Endodermal cell (in vitro differentiated cells): ENCODE measurements around the gene ZNF678. TPM values are rescaled to one million over a fixed set of nuclear protein-coding genes. Genes with fewer than 3 reads are reported as not detected.

Source experiments
- DNase-seq: peaks from one replicate; pipeline ENCODE4 v3.0.0-alpha.2; 2017
- H3K27ac ChIP-seq: 2 replicates; pipeline ENCODE4 v1.5.1; 2013; ENCODE audit warnings: mild to moderate bottlenecking, low read depth, low read length, moderate library complexity
- H3K27me3 ChIP-seq: 2 replicates; pipeline ENCODE4 v1.6.1; 2013; ENCODE audit warnings: mild to moderate bottlenecking, low read length, moderate library complexity; ENCODE audit not compliant: insufficient read depth, control insufficient read depth, poor library complexity, severe bottlenecking
- H3K36me3 ChIP-seq: 2 replicates; pipeline ENCODE4 v1.7.0; 2013; ENCODE audit warnings: mild to moderate bottlenecking, low read length, moderate library complexity; ENCODE audit not compliant: control insufficient read depth, insufficient read depth
- H3K4me1 ChIP-seq: one replicate; pipeline ENCODE4 v1.7.0; 2013; ENCODE audit warnings: low read length; ENCODE audit not compliant: control insufficient read depth, insufficient read depth
- H3K4me3 ChIP-seq: 2 replicates; pipeline ENCODE4 v1.5.1; 2013; ENCODE audit warnings: mild to moderate bottlenecking, low read length, moderate library complexity
- H3K9ac ChIP-seq: 2 replicates; pipeline ENCODE4 v1.6.1; 2013; ENCODE audit warnings: mild to moderate bottlenecking, low read length, moderate library complexity; ENCODE audit not compliant: poor library complexity, severe bottlenecking; ENCODE audit errors: extremely low read depth
- H3K9me3 ChIP-seq: 2 replicates; pipeline ENCODE4 v1.6.1; 2013; ENCODE audit warnings: mild to moderate bottlenecking, low read length, moderate library complexity; ENCODE audit not compliant: control insufficient read depth
- H3K27ac Mint-ChIP-seq: 2 replicates; pipeline ENCODE4 v1.8.0; 2020; ENCODE audit warnings: mixed read lengths
- H3K27me3 Mint-ChIP-seq: 2 replicates; pipeline ENCODE4 v1.8.0; 2021; ENCODE audit warnings: mild to moderate bottlenecking, mixed read lengths; ENCODE audit not compliant: insufficient read depth
- H3K36me3 Mint-ChIP-seq: 2 replicates; pipeline ENCODE4 v1.8.0; 2020; ENCODE audit warnings: low read depth, mixed read lengths
- H3K4me1 Mint-ChIP-seq: 2 replicates; pipeline ENCODE4 v1.8.0; 2020; ENCODE audit warnings: mixed read lengths
- H3K4me3 Mint-ChIP-seq: 2 replicates; pipeline ENCODE4 v1.8.0; 2020; ENCODE audit warnings: mild to moderate bottlenecking, moderate library complexity, mixed read lengths
- H3K9me3 Mint-ChIP-seq: 2 replicates; pipeline ENCODE4 v1.8.0; 2020; ENCODE audit warnings: mild to moderate bottlenecking, mixed read lengths
- WGBS, 2 experiments: methylation state at CpG; one replicate each; pipeline versions ENCODE4 v1.1.5 to v1.1.7; 2013; ENCODE audit warnings: missing lambda C conversion rate in 2 of 2, mixed read lengths in 1 of 2; ENCODE audit not compliant: insufficient coverage in 1 of 2, insufficient read length in 1 of 2; 5-methylcytosine and 5-hydroxymethylcytosine counted together
- total RNA-seq, 2 donors: library from RNA; stranded (reverse); fragmentation: NEBNext Ultra II Directional in 1 of 2; extraction: Animal tissue kit (Norgen Biotek cat#: 25700) in 1 of 2; gene quantifications; 2 replicates in 1 of 2; 3 replicates in 1 of 2; pipeline ENCODE4 v1.2.1, GENCODE V29; 2021
- TF ChIP-seq, protein P1 (sequence below): fragments of 200-600 bp; sonication (generic); conservative IDR thresholded peaks from 2 replicates; pipeline ENCODE4 v1.5.0; 2021; ENCODE audit warnings: antibody characterized with exemption, mild to moderate bottlenecking

ZNF678 gene
- total RNA-seq, 2 donors from 2014 or later: 23.1 to 24.3 TPM

DNA sequence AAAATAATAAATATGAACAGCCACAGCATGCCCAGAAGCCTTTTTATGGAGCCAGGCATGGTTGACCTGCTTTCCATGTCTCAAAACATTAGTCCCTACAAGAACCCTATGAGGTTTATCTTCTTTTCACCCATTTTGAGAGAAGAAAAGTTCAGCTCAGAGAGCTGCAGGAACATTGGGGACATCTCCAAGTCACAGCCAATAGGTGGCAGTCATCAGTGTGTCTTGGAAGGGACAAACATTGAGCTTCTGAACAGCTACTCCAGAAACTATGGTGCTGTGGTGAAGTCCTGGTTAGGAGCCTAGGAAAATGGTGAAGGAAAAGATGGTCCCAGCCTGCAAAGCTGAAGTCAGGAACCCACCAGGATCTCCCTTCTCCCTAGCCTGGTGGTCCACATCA, 98.1 kb downstream of the ZNF678 start:
- peaks cover 47% of the 10 kb centered on the region for H3K36me3 ChIP-seq
- Mint-ChIP-seq H3K27ac (no peak overlapping the region), H3K36me3 (peaks cover 67% of the 10 kb centered on the region), H3K27me3 (no peaks in the 10 kb centered on the region), H3K4me3 (no peak overlapping the region), H3K4me1 (no peaks in the 10 kb centered on the region), H3K9me3 (peaks cover 94% of the 10 kb centered on the region)
- DNase-seq: peak; percentile 48
- no peaks in the 10 kb centered on the region for H3K27me3 ChIP-seq
- H3K27ac ChIP-seq: no peak overlapping the region
- H3K4me3 ChIP-seq: peak overlapping the region; percentile 69
- TF ChIP-seq, protein P1, sequence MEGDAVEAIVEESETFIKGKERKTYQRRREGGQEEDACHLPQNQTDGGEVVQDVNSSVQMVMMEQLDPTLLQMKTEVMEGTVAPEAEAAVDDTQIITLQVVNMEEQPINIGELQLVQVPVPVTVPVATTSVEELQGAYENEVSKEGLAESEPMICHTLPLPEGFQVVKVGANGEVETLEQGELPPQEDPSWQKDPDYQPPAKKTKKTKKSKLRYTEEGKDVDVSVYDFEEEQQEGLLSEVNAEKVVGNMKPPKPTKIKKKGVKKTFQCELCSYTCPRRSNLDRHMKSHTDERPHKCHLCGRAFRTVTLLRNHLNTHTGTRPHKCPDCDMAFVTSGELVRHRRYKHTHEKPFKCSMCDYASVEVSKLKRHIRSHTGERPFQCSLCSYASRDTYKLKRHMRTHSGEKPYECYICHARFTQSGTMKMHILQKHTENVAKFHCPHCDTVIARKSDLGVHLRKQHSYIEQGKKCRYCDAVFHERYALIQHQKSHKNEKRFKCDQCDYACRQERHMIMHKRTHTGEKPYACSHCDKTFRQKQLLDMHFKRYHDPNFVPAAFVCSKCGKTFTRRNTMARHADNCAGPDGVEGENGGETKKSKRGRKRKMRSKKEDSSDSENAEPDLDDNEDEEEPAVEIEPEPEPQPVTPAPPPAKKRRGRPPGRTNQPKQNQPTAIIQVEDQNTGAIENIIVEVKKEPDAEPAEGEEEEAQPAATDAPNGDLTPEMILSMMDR: peak; percentile 44
- H3K9me3 ChIP-seq: peaks cover 98% of the 10 kb centered on the region
- no peaks in the 10 kb centered on the region for H3K4me1 ChIP-seq
- no peak overlapping the region for H3K9ac ChIP-seq

DNA sequence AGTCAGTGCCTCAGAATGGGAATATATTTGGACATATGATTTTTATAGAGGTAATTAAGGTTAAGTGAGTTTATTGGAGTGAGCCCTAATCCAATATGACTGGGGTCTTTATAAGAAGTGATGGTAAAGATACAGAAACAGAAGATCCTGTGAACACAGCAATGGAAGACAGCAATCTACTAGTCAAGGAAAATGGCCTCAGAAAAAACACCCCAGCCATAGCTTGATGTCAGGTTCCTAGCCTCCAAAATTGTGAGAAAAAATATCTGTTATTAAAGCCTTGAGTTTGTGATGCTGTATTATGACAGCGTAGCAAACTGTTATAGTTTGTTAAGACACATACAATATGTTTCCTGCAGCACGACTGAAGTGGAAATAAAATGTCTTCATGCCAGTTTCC, 99.6 kb downstream of the ZNF678 start:
- H3K4me1 ChIP-seq: no peaks in the 10 kb centered on the region
- Mint-ChIP-seq H3K27ac (no peak overlapping the region), H3K36me3 (peaks cover 56% of the 10 kb centered on the region), H3K4me1 (no peaks in the 10 kb centered on the region), H3K27me3 (no peaks in the 10 kb centered on the region), H3K4me3 (no peak overlapping the region), H3K9me3 (peaks cover 96% of the 10 kb centered on the region)
- H3K36me3 ChIP-seq: peaks cover 34% of the 10 kb centered on the region
- H3K9me3 ChIP-seq: peaks cover 97% of the 10 kb centered on the region
- 93 to 100% methylated on average over 2 of the region's 2 CpGs for WGBS, 2 experiments
- H3K27ac ChIP-seq: no peak overlapping the region
- H3K4me3 ChIP-seq: peak overlapping the region; percentile 37
- no peaks in the 10 kb centered on the region for H3K27me3 ChIP-seq
- DNase-seq: no peak
- H3K9ac ChIP-seq: no peak overlapping the region
- TF ChIP-seq, protein P1: no peak

DNA sequence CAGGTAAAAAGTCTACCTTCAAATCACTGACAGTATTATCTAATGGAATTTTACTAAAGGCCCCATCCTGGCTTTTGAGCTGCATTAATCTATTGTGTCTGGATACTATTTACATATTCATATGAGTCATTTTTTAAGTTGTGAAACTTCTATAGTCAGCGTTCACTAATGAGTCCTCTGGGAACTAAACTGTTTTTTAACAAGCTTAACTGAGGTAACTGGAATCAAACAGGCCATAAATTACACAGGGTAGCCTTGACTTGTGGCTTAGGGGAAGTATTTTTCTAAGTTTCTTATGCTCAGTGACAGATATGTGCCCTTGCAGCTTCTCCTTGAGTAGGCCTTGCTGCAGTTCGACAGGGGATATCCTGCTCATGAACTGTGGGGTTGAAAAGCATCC, 102.9 kb downstream of the ZNF678 start:
- no peak overlapping the region for H3K9ac ChIP-seq
- no peaks in the 10 kb centered on the region for H3K27me3 ChIP-seq
- H3K36me3 Mint-ChIP-seq: peaks cover 34% of the 10 kb centered on the region
- no peaks in the 10 kb centered on the region for H3K4me1 ChIP-seq
- H3K4me3 Mint-ChIP-seq: no peak overlapping the region
- TF ChIP-seq, protein P1: no peak
- peaks cover 91% of the 10 kb centered on the region for H3K9me3 Mint-ChIP-seq
- no peak overlapping the region for H3K27ac Mint-ChIP-seq
- H3K4me1 Mint-ChIP-seq: no peaks in the 10 kb centered on the region
- 92 to 93% methylated on average over 2 of the region's 2 CpGs for WGBS, 2 experiments
- H3K27ac ChIP-seq: no peak overlapping the region
- H3K36me3 ChIP-seq: peaks cover 8% of the 10 kb centered on the region
- no peaks in the 10 kb centered on the region for H3K27me3 Mint-ChIP-seq
- peaks cover 87% of the 10 kb centered on the region for H3K9me3 ChIP-seq
- no peak for DNase-seq
- H3K4me3 ChIP-seq: peak overlapping the region; percentile 22
